ENCODE measurements around the gene AMOTL2.

- TF ChIP-seq, protein P1, sequence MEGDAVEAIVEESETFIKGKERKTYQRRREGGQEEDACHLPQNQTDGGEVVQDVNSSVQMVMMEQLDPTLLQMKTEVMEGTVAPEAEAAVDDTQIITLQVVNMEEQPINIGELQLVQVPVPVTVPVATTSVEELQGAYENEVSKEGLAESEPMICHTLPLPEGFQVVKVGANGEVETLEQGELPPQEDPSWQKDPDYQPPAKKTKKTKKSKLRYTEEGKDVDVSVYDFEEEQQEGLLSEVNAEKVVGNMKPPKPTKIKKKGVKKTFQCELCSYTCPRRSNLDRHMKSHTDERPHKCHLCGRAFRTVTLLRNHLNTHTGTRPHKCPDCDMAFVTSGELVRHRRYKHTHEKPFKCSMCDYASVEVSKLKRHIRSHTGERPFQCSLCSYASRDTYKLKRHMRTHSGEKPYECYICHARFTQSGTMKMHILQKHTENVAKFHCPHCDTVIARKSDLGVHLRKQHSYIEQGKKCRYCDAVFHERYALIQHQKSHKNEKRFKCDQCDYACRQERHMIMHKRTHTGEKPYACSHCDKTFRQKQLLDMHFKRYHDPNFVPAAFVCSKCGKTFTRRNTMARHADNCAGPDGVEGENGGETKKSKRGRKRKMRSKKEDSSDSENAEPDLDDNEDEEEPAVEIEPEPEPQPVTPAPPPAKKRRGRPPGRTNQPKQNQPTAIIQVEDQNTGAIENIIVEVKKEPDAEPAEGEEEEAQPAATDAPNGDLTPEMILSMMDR (IDR thresholded peaks at IDR 0.05; ENCODE audit: low read depth, low read length): no peak
- TF ChIP-seq EZH2phosphoT487 (IDR thresholded peaks at IDR 0.05; ENCODE audit: low read depth): no peak
Observed at GRCh38 chr3:134339331-134339730, 34.9 kb downstream of the AMOTL2 start.

Data from OCI-LY3 (cell line).